HepG2 (cell line): ENCODE data around the gene LDLRAD4. TPM values are rescaled to one million over a fixed set of nuclear protein-coding genes. Genes with fewer than 3 reads are reported as not detected.
A peak's percentile ranks its signal among the peaks of the same experiment; 100 is the strongest.

Experiments
- CCDC6 ChIP-seq: sonication (generic); formaldehyde crosslinking; IDR thresholded peaks from 2 replicates; pipeline ENCODE4 v1.8.1; 2022; ENCODE audit warnings: mild to moderate bottlenecking, missing genetic modification reagents, moderate library complexity
- GTF2F1 ChIP-seq: fragments of 150-350 bp; IDR thresholded peaks from 2 replicates; pipeline ENCODE4 v1.6.1; 2014; ENCODE audit warnings: low read length
- GTF3A ChIP-seq: sonication (generic); formaldehyde crosslinking; conservative IDR thresholded peaks from 2 replicates; pipeline ENCODE4 v1.4.0; 2020; ENCODE audit warnings: mild to moderate bottlenecking, missing genetic modification reagents
- MAF1 ChIP-seq: sonication (generic); formaldehyde crosslinking; IDR thresholded peaks from 2 replicates; pipeline ENCODE4 v1.5.0; 2020; ENCODE audit warnings: missing genetic modification reagents, borderline replicate concordance
- NCOR1 ChIP-seq: fragments of 200-600 bp; sonication (generic); IDR thresholded peaks from 2 replicates; pipeline ENCODE4 v1.7.0; 2017; ENCODE audit warnings: antibody characterized with exemption, low read length, borderline replicate concordance
- NR2F6 ChIP-seq, 2 experiments: IDR thresholded peaks; 2 replicates each; pipeline ENCODE4 v1.6.1; 2016; ENCODE audit warnings: antibody characterized with exemption in 1 of 2, mild to moderate bottlenecking in 1 of 2
- PAX8 ChIP-seq: sonication (generic); formaldehyde crosslinking; IDR thresholded peaks from 2 replicates; pipeline ENCODE4 v1.8.0; 2022; ENCODE audit warnings: mild to moderate bottlenecking, missing genetic modification reagents, borderline replicate concordance
- PBX2 ChIP-seq: IDR thresholded peaks from 2 replicates; pipeline ENCODE4 v1.6.1; 2016; ENCODE audit warnings: control low read depth
- POLR2A ChIP-seq, 2 experiments: IDR thresholded peaks; 2 replicates each; pipeline ENCODE4 v1.6.1; 2011; ENCODE audit warnings: low read depth in 2 of 2, low read length in 2 of 2, mild to moderate bottlenecking in 1 of 2, moderate library complexity in 1 of 2; ENCODE audit not compliant: insufficient read depth in 1 of 2
- RAD51 ChIP-seq: fragments of 450-650 bp; IDR thresholded peaks from 2 replicates; pipeline ENCODE4 v1.6.1; 2016; ENCODE audit warnings: borderline replicate concordance
- SNAPC2 ChIP-seq: sonication (generic); formaldehyde crosslinking; IDR thresholded peaks from 2 replicates; pipeline ENCODE4 v1.8.1; 2022; ENCODE audit warnings: mild to moderate bottlenecking, missing genetic modification reagents
- SOX13 ChIP-seq, 3 experiments: fragments of 450-650 bp in 1 of 3; sonication (generic) in 1 of 3; formaldehyde crosslinking in 1 of 3; IDR thresholded peaks in 2 of 3; conservative IDR thresholded peaks in 1 of 3; 2 replicates each; pipeline versions ENCODE4 v1.5.0 to v1.6.1; 2016 to 2020; ENCODE audit warnings: antibody characterized with exemption in 1 of 3, mild to moderate bottlenecking in 1 of 3, missing compliant biosample characterization in 1 of 3, missing genetic modification reagents in 1 of 3, moderate library complexity in 1 of 3
- SRF ChIP-seq: IDR thresholded peaks from 2 replicates; pipeline ENCODE4 v1.6.1; 2011; ENCODE audit warnings: mild to moderate bottlenecking, low read depth, low read length, moderate library complexity
- ZBTB26 ChIP-seq: IDR thresholded peaks from 2 replicates; pipeline ENCODE4 v1.6.1; 2016; ENCODE audit warnings: missing compliant biosample characterization, missing genetic modification reagents, borderline replicate concordance
- ZFP62 ChIP-seq: sonication (generic); formaldehyde crosslinking; IDR thresholded peaks from 2 replicates; pipeline ENCODE4 v1.4.0; 2020; ENCODE audit warnings: missing genetic modification reagents
- ZIK1 ChIP-seq: sonication (generic); formaldehyde crosslinking; IDR thresholded peaks from 2 replicates; pipeline ENCODE4 v1.5.0; 2020; ENCODE audit warnings: mild to moderate bottlenecking, low read depth, missing genetic modification reagents, borderline replicate concordance
- ZMAT3 ChIP-seq: sonication (generic); formaldehyde crosslinking; conservative IDR thresholded peaks from 2 replicates; pipeline ENCODE4 v1.7.0; 2021; ENCODE audit warnings: missing genetic modification reagents
- ZNF143 ChIP-seq: sonication (generic); formaldehyde crosslinking; IDR thresholded peaks from 2 replicates; pipeline ENCODE4 v1.4.0; 2020; ENCODE audit warnings: missing genetic modification reagents
- ZNF317 ChIP-seq: sonication (generic); formaldehyde crosslinking; IDR thresholded peaks from 2 replicates; pipeline ENCODE4 v1.5.0; 2020; ENCODE audit warnings: mild to moderate bottlenecking, missing genetic modification reagents
- ZNF335 ChIP-seq: sonication (generic); formaldehyde crosslinking; IDR thresholded peaks from 2 replicates; pipeline ENCODE4 v1.4.0; 2020; ENCODE audit warnings: missing genetic modification reagents
- ZNF33A ChIP-seq: sonication (generic); formaldehyde crosslinking; IDR thresholded peaks from 2 replicates; pipeline ENCODE4 v1.5.1; 2020; ENCODE audit warnings: missing genetic modification reagents, mild to moderate bottlenecking, moderate library complexity, borderline replicate concordance
- ZNF350 ChIP-seq: sonication (generic); formaldehyde crosslinking; IDR thresholded peaks from 2 replicates; pipeline ENCODE4 v1.4.0; 2020; ENCODE audit warnings: mild to moderate bottlenecking, low read depth, missing genetic modification reagents, borderline replicate concordance
- ZNF451 ChIP-seq: sonication (generic); formaldehyde crosslinking; IDR thresholded peaks from 2 replicates; pipeline ENCODE4 v1.5.0; 2020; ENCODE audit warnings: mild to moderate bottlenecking, missing genetic modification reagents
- ZNF513 ChIP-seq: sonication (generic); formaldehyde crosslinking; conservative IDR thresholded peaks from 2 replicates; pipeline ENCODE4 v1.5.0; 2020; ENCODE audit warnings: missing genetic modification reagents
- ZNF614 ChIP-seq: IDR thresholded peaks from 2 replicates; pipeline ENCODE4 v1.6.1; 2018; ENCODE audit warnings: missing biosample characterization, missing genetic modification reagents, inconsistent platforms, borderline replicate concordance
- ZNF644 ChIP-seq: IDR thresholded peaks from 2 replicates; pipeline ENCODE4 v1.6.1; 2016; ENCODE audit warnings: low read depth
- polyA plus RNA-seq, 8 experiments: library from polyadenylated mRNA; depleted of rRNA in 3 of 8; stranded (reverse) in 7 of 8; unstranded in 1 of 8; fragments of >200 nt; fragmentation: Illumina TruSeq in 4 of 8; extraction: Trizol in 4 of 8; gene quantifications; 2 replicates each; pipeline versions ENCODE4 v1.2.1 to v1.2.3, GENCODE V29; 2011 to 2016; ENCODE audit warnings: low read depth in 4 of 8, missing spikeins in 1 of 8, mixed read lengths in 1 of 8; ENCODE audit not compliant: insufficient read depth in 1 of 8
- total RNA-seq, 5 experiments: library from RNA; depleted of rRNA; stranded (reverse); fragments of >200 nt; fragmentation: Illumina TruSeq; extraction: Trizol; gene quantifications; 2 replicates each; pipeline ENCODE4 v1.2.3, GENCODE V29; 2016; ENCODE audit warnings: low read depth in 1 of 5

LDLRAD4 gene
- total and polyA plus RNA-seq, 2 of the 13 experiments (the other 11 are each of a cell fraction or from before 2014, with no cell fraction given) = 13.6 to 20.9 TPM

GRCh38 chr18:13217971-13218367 lies 591 bp upstream of the LDLRAD4 start (continued):
- TF ChIP-seq NCOR1 (no peak), PAX8 (CRISPR knock-in tag) (peak; percentile 76; the same call in 1 of the 2 replicates), ZFP62 (CRISPR knock-in tag) (no peak), ZNF513 (CRISPR knock-in tag) (no peak), SRF (no peak), GTF3A (no peak), ZBTB26 (CRISPR knock-in tag) (no peak), RAD51 (no peak), ZNF451 (CRISPR knock-in tag) (no peak), ZNF143 (CRISPR knock-in tag) (no peak), SOX13 (IDR thresholded peaks at IDR 0.05) (no peak), SOX13 (CRISPR knock-in tag; conservative IDR thresholded peaks at IDR 0.05 in 1 of 2, IDR thresholded peaks at IDR 0.05 in 1 of 2) (no peak), ZNF317 (CRISPR knock-in tag) (no peak), POLR2A (IDR thresholded peaks at IDR 0.05; ENCODE audit: insufficient read depth in 1 of 2, low read depth in 2 of 2, low read length in 2 of 2) (no peak), CCDC6 (CRISPR knock-in tag) (no peak), ZNF350 (CRISPR knock-in tag) (0 out of 2 replicates have a peak, but pooled peaks have one; percentile 23), ZMAT3 (no peak), ZNF644 (CRISPR knock-in tag) (no peak), ZNF33A (CRISPR knock-in tag) (no peak), GTF2F1 (no peak), PBX2 (CRISPR knock-in tag) (no peak), ZNF614 (CRISPR knock-in tag) (no peak), SNAPC2 (no peak), MAF1 (no peak), ZNF335 (no peak), NR2F6 (IDR thresholded peaks at IDR 0.05) (no peak), NR2F6 (CRISPR knock-in tag; IDR thresholded peaks at IDR 0.05) (no peak), ZIK1 (CRISPR knock-in tag) (no peak)
